GM12801 (cell line): ENCODE data around the gene OSCP1.

Experiments used
- TF ChIP-seq, protein P1 (sequence below): IDR thresholded peaks from one replicate; pipeline ENCODE4 v1.5.1; 2011; ENCODE audit warnings: control low read depth; ENCODE audit not compliant: insufficient read length; ENCODE audit errors: extremely low read depth

OSCP1 gene

DNA sequence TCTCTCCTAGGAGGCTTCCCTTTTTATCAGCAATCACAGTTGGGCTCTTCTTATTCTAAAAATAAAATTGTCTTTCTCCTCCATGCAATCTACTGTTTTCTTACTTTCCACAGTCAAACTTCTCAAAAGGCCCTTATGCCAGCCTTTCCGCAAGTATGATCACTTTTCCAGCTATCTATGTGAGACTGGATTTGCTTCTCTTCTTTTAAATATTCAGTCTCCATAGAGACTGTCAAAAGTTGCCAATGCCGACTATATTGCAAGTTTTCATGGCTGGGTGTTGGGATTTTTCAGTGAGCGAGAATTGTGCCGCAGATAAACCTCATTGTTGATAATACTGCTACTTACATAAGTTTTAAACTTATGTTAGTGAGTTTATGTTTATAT lies 47.8 kb downstream of the OSCP1 start:
- TF ChIP-seq, protein P1, sequence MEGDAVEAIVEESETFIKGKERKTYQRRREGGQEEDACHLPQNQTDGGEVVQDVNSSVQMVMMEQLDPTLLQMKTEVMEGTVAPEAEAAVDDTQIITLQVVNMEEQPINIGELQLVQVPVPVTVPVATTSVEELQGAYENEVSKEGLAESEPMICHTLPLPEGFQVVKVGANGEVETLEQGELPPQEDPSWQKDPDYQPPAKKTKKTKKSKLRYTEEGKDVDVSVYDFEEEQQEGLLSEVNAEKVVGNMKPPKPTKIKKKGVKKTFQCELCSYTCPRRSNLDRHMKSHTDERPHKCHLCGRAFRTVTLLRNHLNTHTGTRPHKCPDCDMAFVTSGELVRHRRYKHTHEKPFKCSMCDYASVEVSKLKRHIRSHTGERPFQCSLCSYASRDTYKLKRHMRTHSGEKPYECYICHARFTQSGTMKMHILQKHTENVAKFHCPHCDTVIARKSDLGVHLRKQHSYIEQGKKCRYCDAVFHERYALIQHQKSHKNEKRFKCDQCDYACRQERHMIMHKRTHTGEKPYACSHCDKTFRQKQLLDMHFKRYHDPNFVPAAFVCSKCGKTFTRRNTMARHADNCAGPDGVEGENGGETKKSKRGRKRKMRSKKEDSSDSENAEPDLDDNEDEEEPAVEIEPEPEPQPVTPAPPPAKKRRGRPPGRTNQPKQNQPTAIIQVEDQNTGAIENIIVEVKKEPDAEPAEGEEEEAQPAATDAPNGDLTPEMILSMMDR: no peak

DNA sequence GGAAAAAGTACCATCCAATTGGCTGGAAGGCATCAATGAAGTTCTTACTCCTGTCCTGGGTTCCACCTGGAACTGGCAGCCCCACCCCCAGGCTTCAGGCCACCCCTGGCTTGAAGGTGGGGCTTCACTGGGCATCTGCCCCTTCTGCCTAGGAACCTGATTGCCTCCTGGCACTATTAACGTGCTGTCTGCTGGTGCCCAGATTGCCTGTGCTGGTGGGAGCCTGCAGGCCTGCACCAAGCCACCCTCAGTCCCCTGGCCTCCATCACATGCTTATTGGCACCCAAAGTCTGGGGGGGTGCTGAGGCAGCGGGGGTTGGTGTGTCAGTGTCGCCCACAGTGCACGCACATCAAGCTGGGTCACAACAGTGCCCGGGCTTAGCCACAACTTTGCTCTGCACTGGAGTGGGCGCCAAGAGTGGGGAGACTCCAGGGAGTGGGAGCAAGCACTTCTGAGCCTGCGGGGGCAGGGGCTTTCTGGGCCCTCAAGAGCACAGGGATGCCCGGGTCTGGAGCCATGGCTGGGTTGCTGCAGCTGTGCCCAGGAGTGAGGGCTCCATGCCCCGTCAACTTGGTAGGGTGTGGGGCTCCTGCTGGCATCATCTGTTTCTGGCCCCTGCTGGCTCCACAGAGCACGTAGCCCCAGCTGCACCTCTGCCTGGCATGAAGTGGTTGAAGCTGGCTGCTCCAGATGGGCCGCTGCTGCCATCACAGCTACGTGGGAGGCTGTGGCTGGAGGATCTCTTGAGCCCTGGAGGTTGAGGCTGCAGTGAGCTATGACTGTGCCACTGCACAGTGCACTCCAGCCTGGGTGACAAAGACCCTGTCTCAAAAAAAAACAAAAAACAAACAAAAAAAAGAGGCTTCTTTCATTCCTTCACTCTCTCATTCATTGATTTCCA lies 48.4 kb downstream of the OSCP1 start:
- TF ChIP-seq, protein P1: no peak

DNA sequence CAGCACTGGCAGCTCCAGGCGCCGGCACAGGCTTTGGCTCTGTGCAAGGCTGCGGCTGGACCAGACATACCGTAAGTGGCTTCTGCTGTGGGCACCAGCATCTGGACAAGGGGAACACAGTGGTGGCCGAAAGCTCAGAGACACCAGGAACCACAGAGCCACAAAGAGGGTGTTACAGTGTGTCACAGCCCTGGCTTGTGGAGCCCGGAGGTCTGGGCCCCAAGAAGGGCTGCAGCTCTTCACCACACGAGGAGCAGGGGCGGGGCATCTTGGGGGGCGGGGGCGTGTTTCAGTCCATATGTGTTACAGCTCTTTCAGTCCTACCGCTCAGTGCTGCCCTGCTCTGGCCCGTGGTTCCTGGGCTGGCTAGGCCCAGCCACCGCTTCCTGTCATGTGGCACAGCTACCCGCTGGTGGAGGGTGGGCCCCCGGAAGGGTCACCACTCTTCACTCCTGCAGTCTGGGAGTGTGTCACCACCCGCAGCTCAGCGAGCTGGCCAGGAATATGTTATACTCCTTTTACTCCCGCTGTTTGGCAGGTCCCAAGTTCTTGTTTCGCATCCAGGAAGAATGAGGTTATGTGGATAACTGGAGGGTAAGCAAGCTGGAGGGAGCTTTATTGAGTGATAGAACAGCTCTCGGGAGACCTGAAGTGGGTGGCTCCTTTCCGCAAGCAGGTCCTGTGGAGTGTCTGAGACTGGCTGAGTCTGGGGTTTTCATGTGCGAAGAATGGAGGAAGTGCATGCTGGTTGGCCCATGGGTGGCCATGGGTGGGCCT lies 49.2 kb downstream of the OSCP1 start:
- TF ChIP-seq, protein P1: no peak

DNA sequence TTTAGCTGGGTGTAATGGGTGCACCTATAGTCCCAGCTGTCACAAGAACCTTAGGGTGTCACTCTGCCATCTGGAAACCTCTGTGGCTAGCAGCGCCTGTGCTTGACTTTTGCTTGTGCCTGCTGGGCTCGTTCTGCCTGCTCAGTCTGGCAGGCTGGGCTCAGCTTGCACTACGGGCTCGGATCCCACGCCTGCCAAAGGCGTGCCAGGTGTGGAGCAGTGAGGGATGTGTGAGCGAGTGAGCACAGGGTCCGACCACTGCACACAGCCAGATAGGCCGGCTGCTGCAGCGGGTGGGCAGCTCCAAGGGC lies 49.8 kb downstream of the OSCP1 start:
- TF ChIP-seq, protein P1: no peak

DNA sequence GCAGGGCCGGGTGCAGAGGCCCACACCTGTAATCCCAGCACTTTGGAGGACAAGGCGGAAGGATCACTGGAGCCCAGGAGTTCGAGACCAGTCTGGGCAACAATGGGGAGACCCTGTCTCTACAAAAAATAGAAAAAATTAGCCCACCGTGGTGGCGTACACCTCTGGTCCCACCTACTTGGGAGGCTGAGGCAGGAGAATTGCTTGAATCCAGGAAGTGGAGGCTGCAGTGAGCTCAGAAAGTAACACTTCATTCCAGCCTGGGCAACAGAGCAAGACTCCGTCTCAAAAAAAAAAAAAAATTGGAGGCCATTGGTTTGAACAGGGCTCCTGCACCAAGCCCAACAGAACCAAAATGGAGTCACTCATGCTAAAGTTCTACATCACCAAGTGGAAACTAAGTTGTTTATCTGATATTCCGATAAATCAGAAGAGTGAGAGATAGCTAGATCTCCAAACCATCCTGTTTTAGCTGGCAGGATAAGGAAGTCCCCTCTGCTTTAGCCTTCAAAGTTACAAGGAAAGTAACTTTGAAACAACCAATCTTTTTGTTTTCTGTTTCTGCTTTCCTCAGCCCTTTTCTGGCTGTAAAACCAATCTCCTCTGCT lies 51.8 kb downstream of the OSCP1 start:
- TF ChIP-seq, protein P1: no peak

DNA sequence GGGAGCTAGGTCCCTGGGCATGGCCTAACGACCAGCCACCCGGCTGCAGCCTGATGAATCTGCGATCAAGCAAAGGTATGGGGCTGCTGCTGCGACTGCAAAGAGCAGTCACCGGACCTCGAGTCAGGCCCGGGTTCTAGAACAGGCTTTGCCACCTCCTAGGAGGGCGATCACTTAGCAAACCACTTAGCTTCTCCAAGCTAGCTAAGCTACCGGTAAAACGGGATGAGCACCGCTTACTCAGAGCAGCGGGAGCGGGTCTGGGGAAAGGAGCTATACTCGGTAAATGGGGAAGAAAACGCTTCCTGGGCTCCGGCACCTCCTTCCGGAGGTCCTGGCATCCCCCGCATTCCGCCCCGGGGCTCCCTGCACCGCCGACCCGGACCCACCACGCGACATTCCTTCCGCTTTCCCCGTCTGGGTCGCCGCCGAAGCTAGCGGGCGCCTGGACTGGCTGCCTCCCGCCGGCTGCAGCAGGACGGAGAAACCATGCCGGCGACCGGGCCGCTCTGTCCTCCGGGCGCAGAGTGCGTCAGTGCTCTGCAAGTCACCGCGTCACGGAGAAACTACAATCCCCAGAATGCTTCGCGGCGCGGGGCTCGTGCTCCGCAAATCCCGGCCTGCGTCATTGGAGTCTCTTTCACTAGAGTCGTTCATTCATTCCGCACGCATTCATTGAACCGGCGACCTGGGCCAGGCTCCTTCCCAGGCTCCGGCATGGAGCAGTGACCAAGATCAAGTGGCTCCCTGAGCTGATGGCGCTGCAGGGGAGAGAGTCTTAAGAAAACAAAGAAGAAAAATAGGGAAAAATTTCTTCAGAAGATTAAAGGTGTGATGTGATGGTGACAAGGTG lies 52.6 kb downstream of the OSCP1 start, which contains the start of gene LSM10:
TSS of gene LSM10 (minus strand) at position 531 of the 853 bp plus-strand sequence. CDS start 3,779 bp downstream, outside the sequence.
- TF ChIP-seq, protein P1: no peak
